MM.1S (cell line): ENCODE measurements around the gene NOS1.

Experiments
- CTCF ChIP-seq: fragments of 300-600 bp; sonication (generic); IDR thresholded peaks from 2 replicates; pipeline ENCODE4 v1.5.1; 2016; ENCODE audit warnings: antibody characterized with exemption, low read length, mixed read lengths
- EZH2 ChIP-seq: fragments of 300-600 bp; sonication (generic); optimal IDR thresholded peaks from 2 replicates; pipeline ENCODE3; 2017; ENCODE audit warnings: low read depth, mild to moderate bottlenecking, antibody characterized with exemption, low read length, mixed read lengths
- EZH2phosphoT487 ChIP-seq: fragments of 300-600 bp; sonication (generic); IDR thresholded peaks from 2 replicates; pipeline ENCODE4 v1.6.1; 2018; ENCODE audit warnings: antibody characterized with exemption, low read length

- no peak for TF ChIP-seq CTCF
- no peak for TF ChIP-seq EZH2
- no peak for TF ChIP-seq EZH2phosphoT487
Measured at GRCh38 chr12:117292688-117293087, 68.7 kb downstream of the NOS1 start.
